Right lung (tissue), 5 donors: Measurements from ENCODE around the gene SRPK1. TPM values are rescaled to one million over a fixed set of nuclear protein-coding genes. Genes with fewer than 3 reads are reported as not detected.

Experiments used
- DNase-seq, 2 donors: peaks; one replicate each; pipeline ENCODE4 v3.0.0-alpha.2; 2013
- polyA plus RNA-seq, 5 donors: library from polyadenylated mRNA; unstranded; fragments of 120-200 nt; gene quantifications; one replicate each; pipeline versions ENCODE4 v1.2.1 to v1.2.3, GENCODE V29; 2013; ENCODE audit warnings: inconsistent platforms in 1 of 5, low replicate concordance in 1 of 5; ENCODE audit not compliant: insufficient read length in 5 of 5, insufficient read depth in 1 of 5

The SRPK1 gene
- polyA plus RNA-seq, 5 donors: 28.7 to 47.1 (median 38.8) TPM

DNA sequence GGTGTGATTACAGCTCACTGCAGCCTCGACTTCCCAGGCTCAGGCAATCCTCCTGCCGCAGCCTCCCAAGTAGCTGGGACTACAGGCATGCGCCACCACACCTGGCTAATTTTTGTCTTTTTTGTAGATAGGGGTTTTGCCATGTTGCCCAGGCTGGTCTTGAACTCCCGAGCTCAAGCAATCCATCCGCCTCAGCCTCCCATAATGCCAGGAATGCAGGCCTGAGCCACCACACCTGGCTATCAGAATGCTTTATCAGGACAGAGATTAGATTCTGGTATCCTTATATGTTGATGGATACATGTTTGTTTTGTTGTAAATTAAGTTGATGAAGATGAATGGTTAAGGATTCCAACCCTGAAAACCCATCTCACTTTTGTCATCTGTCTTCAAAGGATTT, 91.6 kb downstream of the SRPK1 start:
- no peak for DNase-seq

DNA sequence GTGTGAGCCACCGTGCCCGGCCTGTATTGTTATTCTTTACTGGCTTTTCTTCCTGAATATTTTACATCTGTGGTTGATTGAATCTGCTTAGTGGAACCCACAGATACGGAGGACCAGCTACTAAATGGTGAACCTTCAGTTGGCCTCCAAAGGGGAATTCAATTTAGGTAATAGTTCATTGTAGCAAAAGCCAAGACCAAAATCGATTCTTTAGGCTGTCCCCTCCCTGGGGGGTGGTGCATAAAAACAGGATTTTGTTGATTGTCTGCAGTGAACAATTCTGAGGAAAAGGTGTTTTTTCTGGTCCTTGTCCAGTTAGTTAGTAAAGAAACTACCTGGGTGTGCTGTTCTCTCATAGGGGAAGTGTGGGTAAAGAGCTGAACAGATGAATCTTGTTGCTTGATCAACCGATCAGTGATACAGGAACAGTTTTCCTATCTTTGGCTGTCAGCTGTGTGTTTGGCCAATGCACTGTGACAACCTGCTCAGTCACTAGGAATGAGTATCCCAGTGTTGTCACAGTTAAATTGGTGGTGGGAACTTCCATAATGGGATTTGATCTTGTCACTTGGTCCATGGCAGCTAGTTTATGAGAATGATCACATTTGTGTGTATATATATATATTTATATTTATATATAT, 96.2 kb downstream of the SRPK1 start:
- DNase-seq: no peak

DNA sequence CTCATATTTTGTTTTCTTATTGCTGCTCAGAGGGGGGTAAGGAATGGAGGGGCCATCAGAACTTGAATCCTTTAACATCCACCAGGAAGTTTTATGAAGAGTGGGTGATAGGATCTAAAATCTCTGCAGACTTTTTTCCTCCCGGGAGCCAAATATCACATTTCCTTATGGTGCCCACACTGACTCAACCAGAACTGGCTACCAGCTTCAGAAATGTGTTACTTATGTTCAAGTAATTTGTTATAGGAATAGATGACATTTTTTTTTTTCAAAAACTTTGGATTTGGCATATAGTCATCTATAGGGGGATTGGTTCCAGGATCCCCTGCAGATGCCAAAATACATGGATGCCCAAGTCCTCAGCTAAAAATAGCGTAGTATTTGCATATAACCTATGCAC, 97.3 kb downstream of the SRPK1 start:
- DNase-seq: no peak

DNA sequence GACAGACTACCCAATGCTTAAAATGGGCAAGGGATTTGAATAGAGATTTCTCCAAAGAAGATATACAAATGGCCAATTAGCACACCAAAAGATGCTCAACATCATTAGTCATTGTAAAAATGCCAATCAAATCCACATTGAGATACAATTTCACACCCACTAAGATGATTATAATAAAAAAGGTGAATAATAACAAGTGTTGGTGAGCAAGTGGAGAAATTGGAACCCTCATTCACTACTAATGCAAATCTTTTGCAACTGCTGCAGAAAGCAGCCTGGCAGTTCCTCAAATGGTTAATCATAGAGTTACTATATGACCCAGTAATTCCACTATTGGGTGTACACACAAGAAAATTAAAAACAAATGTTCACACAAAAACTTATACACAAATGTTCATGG, 103.4 kb downstream of the SRPK1 start:
- DNase-seq: no peak

DNA sequence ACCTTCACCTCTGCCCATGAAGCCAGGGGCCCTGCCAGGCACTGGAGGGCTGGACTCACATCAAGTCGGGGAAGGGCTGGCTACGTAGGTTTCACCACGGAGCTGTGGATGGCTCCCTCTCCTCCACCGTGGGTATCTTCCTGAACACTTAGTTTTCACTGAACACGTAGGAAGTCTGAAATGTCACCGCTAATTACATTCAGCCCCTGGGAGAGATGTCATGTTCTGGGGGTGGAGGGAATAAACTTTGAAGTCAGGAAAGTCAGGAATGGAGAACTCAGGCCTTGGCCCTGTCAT, 109.3 kb downstream of the SRPK1 start:
- DNase-seq: no peak

DNA sequence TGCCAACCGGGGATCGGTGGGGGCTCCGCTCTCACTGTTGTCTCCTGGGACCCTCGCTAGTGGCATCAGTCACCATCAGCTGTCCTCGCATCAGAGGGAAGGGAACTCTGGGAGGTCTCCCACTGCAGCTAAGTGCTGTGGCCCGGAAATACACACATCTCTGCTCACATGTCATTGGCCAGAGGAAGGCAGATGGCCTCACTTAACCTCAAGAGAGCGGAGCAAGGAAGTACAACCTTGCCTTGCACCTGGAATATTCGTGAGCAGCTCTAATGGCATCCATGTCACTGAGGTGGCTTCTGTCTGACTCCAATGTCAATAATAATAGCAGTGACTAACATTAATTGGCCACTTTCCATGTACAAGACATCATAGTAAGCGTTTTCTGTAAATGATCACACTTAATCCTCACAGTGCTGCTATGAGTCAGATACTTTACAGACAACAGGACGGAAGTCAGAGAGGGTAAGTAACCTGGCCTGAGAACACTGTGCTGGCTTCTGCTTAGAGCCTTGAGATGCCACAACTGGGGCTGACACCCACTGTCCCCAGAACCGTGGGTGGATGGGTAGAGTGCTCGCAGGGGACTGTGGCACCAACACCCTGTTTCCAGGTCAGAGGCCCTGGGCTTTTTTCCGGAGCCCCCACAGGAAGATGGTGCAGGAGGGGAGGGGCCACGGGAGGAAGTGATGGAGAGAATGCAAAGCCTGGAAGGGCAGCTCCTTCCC, 109.8 kb downstream of the SRPK1 start:
- no peak for DNase-seq

DNA sequence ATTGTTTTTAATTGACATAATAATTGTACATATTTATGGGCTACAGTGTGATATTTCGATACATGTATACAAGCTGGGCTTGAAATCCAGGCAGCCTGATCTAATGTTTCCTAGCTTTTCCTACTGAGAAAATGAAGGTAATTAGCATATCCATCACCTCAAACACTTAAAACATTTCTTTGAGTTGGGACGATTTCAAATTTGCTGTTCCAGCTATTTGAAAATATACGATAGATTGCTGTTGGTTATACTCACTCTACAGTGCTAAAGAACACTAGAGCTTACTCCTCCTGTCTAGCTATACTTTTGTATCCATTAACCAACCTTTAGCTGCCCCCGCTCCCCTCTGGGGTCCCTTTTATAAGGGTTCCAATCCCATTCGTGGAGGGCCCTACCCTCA, 111.1 kb downstream of the SRPK1 start:
- no peak for DNase-seq

DNA sequence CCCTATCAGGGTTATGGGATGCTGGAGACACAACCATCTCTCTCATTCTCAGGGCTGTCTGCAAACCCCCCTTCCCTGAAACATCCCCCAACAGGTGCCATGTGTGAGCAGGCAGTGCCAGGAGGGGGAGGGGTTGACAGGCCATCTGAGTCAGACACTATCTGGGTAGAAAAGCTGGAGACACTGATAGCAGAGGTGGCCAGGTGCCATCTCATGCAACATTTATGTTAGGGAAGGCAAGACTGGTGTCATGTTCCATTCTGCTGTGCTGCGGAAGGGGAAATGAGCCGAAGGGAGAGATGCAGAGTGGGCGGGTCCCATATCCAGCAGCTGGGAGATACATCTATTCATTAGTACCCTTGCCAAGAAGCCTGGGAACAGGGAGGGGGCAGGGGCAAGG, 112.2 kb downstream of the SRPK1 start:
- no peak for DNase-seq

DNA sequence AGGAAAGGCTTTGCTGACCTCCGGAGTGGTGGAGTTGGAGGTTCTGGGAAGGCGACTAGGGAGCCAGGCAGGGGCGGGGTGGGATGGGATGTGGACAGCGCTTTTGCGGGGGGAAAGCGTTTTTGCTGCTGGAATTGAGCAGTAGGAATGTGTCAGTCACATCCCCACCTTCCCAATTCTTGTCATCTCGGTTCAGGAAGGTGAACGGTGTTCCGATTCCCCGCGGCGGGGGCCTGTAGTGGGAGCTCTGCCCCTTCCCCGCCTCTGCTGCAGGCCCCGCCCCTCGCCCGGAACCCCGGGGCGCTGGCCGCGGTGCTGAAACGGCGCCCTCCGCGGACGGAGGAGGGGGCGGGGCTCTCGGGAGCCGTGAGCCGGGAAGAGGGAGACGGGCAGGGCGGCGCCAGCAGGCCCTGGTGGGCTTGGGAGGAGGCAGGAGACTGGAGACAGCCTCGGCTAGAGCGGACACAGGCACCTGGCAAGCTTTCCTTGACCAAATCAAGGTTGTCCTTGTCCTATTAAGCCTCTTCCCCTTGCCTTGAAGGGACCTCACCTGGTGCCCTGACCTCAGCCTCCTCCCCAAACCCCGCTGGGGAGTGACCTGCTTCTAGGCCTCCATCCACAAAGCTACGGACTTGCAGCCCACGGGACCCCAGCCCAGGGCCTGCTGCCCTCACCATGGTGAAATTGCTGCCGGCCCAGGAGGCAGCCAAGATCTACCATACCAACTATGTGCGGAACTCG, 115.7 kb downstream of the SRPK1 start, which contains the start of gene LHFPL5:
TSS of gene LHFPL5 (plus strand) at position 357 of the 741 bp plus-strand sequence. CDS start at position 676, 319 bp downstream.
- DNase-seq: peak; percentile 36 to 48

DNA sequence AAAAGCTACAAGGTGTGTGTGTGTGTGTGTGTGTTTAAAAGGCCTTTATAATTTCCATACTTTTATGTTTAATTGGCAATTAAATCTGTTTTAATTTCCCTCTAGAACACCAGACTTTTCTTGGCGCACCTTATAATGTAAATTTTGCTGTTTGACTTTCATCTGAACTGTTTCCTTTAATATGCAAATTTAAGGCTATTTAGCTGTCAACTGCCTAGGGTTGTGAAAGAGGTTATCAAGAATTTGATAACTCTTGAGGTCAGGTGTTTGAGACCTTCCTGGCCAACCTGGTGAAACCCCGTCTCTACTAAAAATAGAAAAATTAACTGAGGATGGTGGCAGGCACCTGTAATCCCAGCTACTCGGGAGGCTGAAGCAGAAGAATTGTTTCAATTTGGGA, 119.8 kb downstream of the SRPK1 start:
- DNase-seq: no peak

DNA sequence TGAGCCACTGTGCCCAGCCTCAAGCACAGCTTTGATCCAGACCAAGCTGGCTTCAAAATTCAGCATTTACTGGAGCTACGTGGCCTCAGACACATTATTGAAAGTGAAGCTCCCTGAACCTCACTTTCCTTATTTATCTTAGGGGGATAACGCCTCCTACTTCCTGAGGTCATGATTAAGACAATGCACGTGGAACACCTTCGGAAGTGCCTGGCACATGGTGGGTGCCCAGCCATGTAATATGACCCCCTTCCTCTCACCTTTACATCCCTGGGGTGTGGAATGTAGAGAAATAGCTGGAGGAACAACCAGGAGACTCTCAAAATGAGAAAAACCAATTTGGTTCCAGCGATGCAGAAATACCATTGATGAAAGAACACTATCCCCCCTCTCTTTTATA, 122.2 kb downstream of the SRPK1 start:
- no peak for DNase-seq

DNA sequence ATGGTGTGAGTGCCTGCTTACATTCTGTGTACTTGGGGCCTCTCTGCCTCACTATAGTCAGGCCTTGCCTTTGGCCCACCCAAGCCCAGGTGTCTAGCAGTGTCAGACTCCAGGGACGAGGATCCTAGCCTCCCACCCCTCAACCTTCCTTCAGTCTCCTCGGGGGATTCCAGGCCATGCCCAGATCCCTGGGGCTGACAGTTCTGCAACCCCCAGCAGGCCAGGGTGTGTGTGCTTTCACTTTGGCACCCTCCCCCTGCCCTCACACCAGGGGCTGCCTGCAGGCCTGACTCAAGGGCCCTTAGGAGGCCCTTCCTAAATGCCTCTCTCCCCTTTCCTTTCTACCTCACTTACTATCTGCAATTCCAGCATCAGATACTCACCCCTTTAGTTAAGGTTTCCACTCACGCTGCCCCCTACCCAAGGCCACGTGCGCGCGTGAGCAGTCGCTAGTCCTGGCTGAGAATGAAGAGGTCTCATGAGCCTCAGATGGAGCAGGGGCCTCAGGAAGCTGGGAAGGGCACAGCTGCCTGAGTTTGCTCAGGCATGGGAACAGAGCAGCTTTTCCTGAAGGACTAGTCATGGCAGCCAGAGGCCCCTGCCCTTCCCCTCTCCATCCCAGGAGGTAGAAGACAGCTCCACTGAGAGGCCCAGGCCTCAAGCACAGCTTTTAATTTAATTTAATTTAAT, 122.9 kb downstream of the SRPK1 start:
- no peak for DNase-seq

DNA sequence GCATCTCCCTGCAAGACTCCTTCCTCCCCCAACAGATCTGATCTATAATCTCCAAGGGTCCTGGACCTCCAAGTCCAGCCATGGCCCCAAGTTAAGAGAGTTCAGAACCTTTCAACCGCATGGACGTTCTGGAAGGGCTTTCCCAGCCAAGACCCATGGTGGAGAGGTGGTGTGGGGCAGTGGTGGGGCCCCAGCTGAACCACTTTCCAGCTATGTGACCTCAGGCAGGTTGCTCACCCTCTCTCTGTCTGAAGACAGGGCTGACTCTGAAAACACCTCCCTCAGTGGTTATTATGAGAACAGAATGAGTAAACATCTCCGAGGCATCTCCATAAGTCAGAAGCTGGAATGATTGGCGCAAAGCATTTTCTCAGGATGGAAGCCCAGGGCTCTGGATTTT, 124.7 kb downstream of the SRPK1 start:
- DNase-seq: no peak

DNA sequence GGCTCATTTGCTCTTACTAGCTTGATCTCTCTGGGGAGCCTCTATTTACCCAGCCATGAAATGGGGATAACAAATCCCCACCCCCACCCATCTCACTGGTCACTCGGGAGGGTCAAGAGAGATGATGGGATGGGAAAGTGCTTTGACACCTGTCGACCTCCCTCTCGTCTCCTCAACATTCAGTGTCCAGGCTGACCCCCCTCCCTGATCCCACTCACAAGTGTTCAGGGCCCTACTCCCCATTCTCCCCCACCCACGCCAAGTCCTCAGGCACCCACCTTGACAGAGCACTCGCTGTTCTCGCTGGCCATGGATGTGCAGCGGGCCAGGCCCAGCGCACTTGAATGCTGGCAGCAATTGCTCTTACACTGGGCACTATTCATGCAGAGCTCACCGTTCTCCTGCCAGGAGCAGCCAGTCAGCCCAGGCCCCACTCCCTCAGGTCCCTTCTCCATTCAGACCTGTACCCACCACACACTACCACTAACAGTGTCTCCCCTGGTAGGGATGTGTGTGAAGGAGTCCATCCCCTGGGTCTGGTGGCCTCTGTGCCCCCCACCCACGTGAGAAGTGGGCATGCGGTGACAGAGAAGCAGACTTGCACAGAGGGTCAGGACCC, 125.3 kb downstream of the SRPK1 start:
- DNase-seq: no peak

DNA sequence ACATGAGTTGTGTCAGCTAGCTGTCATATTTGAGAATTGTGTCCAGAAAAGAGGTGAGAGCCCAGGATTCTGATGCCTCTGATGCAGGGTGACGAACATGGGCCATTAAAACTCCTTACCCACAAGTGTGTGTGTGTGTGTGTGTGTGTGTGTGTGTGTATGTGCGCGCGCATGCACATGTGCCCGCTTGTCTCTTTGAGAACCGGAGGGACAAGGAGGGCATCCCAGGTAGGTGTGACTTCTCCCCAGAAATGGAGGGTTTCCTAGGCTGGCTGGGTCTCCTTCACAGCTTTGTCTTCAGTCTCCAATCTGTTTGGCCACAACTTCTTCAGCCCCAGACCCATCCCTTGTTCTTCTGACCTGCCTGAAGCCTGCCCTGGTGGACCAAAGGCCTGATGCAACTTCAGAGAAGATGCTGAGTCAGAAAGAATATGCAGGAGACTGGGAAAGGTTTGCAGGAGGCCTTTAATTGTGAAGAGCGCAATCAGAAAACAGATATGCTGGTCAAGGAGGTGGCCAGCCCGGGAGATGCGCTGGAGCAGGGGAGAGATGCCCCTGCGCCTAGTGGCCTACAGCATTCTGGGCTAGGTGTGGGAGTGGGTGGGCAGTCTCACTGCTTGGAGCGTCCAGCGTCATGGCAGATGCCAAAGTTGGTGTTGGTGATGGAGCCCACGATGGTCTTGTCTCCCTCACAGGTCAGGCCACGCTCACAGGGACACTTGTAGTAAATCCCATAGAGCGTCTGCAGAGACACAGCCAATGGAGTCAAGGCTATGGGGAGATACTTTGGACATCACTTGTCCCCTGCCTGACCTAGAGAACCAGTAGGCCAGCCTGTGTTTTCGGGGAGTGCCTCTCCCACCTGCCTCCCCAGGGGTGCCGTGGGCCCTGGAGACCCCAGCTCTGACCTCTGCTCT, 126.1 kb downstream of the SRPK1 start:
- DNase-seq: no peak

DNA sequence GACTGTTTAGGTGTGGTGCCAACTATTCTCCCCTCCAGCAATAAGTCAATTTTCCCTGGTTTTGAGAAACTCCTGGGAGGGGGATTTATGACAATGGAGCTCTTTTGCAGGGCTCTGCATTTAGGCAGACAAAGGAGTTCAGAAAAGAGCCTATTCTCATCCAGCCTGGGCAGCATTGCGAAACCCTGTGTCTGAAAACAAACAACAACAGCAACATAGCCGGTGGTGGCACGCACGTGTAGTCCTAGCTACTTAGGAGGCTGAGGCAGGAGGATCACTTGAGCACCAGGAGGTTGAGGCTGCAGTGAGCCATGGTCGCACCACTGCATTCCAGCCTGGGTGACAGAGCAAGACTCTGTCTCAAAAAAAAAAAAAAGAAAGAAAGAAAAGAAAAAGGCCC, 130.2 kb downstream of the SRPK1 start:
- no peak for DNase-seq

DNA sequence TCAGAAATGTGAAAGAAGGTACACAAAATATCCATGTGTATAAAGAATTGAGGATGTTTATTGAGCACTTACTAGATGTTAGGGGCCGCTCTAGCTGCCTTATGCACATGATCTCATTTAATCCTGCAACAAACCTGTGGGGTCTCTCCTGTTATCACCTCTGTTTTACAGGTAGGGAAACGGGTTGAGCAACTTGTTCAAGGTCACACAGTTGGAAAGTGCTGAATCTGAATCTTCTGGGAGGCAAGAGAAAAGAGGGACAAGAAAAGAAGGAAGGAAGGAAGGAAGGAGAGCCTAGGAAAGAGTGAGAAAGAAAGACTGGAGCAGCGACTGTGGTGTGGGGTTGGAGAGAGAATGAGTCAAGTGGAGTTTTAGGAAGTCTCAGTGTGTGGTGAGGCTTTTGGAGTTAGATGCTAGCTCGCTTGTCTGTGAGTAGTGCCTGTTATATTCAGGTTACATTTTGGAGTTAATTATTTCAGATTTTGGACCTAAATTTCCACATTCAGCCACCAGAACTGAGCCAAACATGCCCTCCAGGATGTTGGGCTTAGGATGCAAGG, 132.4 kb downstream of the SRPK1 start:
- no peak for DNase-seq

DNA sequence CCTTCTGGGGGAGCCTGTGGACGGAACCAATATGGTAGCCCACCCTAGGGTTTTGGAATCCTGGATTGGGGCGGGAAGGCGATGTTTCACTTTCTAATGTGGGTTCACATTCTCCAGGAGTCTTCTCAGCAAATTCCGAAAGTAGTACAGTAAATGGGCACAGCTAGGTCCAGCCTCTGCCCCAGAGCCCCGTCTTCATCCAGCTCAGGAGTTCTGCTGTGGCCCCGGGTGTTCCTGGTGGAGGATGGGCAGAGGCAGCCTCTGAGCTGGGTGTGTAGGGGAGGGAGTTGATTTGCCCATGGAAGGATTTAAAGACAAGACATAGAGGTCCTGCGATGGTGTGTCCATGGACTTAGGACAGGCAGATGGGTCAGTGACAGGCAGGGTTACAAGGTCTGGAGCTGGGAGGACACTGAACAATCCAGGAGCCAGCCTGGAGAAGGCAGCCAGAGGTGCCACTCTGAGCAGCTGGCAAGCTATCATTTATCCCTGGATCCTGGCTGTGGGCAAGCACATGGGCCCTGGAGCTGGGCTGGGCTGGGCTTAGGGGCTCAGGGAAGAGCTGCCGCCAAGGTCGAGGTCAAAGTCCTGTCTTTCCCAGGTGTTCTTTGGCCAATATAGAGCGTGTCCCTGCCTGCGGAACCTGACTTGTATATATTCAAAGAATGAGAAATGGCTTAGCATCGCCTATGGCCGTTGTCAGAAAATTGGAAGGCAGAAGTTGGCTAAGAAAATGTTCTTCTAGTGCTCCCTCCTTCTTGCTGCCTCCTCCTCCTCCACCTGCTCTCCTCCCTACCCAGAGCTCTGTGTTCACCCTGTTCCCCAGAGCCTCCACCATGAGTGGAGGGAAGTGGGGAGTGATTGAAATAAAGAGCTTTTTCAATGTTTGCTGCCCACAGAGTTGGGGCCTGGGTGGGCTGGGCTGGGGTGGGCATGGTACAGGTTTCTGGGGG, 133.4 kb downstream of the SRPK1 start:
- no peak for DNase-seq

DNA sequence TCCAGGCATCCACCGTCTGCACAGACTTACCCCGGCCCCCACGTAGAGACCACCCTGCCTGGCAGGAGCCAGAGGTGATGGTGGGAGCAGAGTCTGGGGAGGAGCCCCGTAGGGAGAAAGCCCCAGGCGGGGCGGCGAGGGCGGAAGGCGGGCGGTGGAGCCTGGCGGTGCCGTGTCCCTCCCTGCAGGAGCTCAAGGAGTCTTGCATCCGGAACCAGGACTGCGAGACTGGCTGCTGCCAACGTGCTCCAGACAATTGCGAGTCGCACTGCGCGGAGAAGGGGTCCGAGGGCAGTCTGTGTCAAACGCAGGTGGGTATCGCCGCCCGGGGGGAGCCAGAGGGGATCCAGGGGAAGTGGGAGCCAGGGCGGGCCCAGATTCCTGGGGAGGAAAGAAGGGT, 134.1 kb downstream of the SRPK1 start:
- no peak for DNase-seq
